ENCODE measurements around the gene DISC1. TPM values are rescaled to one million over a fixed set of nuclear protein-coding genes. Genes with fewer than 3 reads are reported as not detected.

The DISC1 gene
- total and polyA plus RNA-seq, 2 donors (not counting 3 experiments of a cell fraction or from before 2014, with no cell fraction given), result 3.3 to 14.7 TPM

DNA sequence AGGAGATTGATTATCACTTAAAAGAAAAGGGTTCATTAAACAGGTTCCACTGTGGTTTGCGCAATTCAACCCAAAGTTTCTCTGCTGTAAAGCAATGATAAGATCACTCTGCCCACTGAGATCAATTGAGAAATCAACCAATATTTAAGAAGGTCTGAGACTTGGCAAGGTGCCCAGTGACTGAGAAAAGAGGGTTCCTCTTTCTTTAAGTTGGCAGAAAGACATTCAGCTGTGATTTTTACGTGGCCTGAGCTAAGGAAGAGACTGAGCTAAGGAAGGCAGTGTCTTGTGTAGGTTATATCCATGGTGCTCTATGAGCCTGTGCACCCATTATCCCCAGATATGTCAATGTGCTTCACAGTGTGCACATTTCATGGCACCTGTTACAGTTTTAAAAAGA, 344.1 kb downstream of the DISC1 start:
- CTCF ChIA-PET, result interaction anchor here (1.1 to 2.5 kb wide), 6 partner anchors 12 to 104 kb away, joined by 3 to 14 read pairs (median 4); no protein-coding TSS in a partner anchor

DNA sequence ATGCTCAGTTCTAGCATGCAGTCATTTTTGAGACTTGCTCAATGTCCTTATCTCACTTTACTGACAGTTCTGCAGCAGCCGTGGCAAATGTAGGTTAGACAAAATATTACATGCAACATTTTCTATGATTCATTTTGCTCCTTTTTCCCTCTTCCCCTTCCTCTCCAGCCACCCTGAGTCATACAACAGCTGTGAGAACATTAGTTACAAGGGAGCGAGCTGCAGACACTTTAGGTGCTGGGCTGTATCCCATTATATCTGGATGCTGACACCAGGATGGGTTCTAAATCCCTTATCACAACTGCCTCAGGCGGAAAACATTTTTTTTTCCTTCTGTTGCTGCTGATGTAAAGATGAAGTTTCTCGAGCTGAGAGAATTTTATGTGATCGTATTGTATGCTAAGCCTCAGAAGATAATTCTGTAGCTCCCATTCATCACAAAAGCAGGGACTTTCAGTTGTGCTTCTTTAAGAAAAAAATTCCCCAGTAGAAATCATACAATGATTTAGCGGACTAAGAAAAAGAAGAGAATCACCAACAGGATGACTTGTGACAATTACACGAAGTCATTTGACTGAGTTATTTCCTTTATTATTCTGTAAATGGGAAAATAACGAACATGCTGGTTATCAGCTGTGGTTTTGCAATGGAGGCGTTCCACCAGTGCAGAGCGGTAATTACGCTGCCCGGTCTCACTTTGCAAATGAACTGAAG, 345.0 kb downstream of the DISC1 start:
- Histone ChIP-seq H3K9ac (replicated peaks; ENCODE audit: extremely low read depth, insufficient read depth, low read length) (peak overlapping the region; percentile 37), H3K9me1 (replicated peaks; ENCODE audit: control insufficient read depth, extremely low read depth, insufficient read depth, low read length) (no peaks in the 10 kb centered on the region), H2AFZ (ENCODE audit: low read depth, low read length) (no peak overlapping the region), H3K9me3 (replicated peaks; ENCODE audit: control insufficient read depth, insufficient read depth, low read length) (no peaks in the 10 kb centered on the region), H3K27me3 (ENCODE audit: control insufficient read depth in 2 of 2, insufficient read depth in 2 of 2, low read length in 2 of 2) (no peaks in the 10 kb centered on the region), H3K79me2 (ENCODE audit: control insufficient read depth, insufficient read depth, low read length) (no peaks in the 10 kb centered on the region), H3K4me3 (replicated peaks in 1 of 3; ENCODE audit: insufficient read depth in 1 of 3, low read depth in 1 of 3, low read length in 3 of 3) (peak overlapping the region in 1 of 3 experiments; percentile 46), H3K36me3 (ENCODE audit: control insufficient read depth in 2 of 2, extremely low read depth in 1 of 2, insufficient read depth in 2 of 2, low read length in 2 of 2) (no peaks in the 10 kb centered on the region), H3K4me1 (ENCODE audit: control insufficient read depth, extremely low read depth, insufficient read depth, low read length) (peaks cover 17% of the 10 kb centered on the region), H3K27ac (ENCODE audit: insufficient read depth, low read depth, low read length) (peak overlapping the region; percentile 59), H3K4me2 (ENCODE audit: insufficient read depth, low read length) (peak overlapping the region; percentile 66), H4K20me1 (replicated peaks; ENCODE audit: control insufficient read depth, extremely low read depth, insufficient read depth, low read length) (no peaks in the 10 kb centered on the region)
- ChIA-PET CTCF (interaction anchor here (0.9 to 2.5 kb wide), 12 partner anchors 9 to 658 kb away, joined by 3 to 14 read pairs (median 3); partner anchors contain the start of gene SIPA1L2), POLR2A (interaction anchor here (1.6 kb wide), 1 partner anchor 19 kb away, joined by 5 read pairs; no protein-coding TSS in a partner anchor)
- DNase-seq (ENCODE audit: low read depth, low spot score) (peak; percentile 94), FAIRE-seq (peak; percentile 91)
- BruUV-seq (replicated peaks), result no TSS peak
- TF ChIP-seq GATA2 (IDR thresholded peaks at IDR 0.05; ENCODE audit: insufficient read depth, insufficient read length, low read depth, low read length), result peak; percentile 71
- TF ChIP-seq MYC (IDR thresholded peaks at IDR 0.05; ENCODE audit: low read depth, low read length), result no peak
- TF ChIP-seq MAX (IDR thresholded peaks at IDR 0.05; ENCODE audit: insufficient read depth, insufficient read length), result no peak
- TF ChIP-seq EZH2 (IDR thresholded peaks at IDR 0.05; ENCODE audit: borderline replicate concordance, low read depth, low read length, severe bottlenecking), result no peak
- peak; percentile 96 for TF ChIP-seq FOS (IDR thresholded peaks at IDR 0.05; ENCODE audit: borderline replicate concordance, insufficient read depth, low read length)
- TF ChIP-seq JUN (IDR thresholded peaks at IDR 0.05; ENCODE audit: borderline replicate concordance, insufficient read depth, insufficient read length, low read depth), result peak; percentile 86
- TF ChIP-seq POLR2A (IDR thresholded peaks at IDR 0.05; ENCODE audit: low read depth, low read length), result no peak
- TF ChIP-seq POLR2AphosphoS5 (IDR thresholded peaks at IDR 0.05; ENCODE audit: insufficient read depth, low read depth, low read length), result peak; percentile 53
- TF ChIP-seq, protein P1, sequence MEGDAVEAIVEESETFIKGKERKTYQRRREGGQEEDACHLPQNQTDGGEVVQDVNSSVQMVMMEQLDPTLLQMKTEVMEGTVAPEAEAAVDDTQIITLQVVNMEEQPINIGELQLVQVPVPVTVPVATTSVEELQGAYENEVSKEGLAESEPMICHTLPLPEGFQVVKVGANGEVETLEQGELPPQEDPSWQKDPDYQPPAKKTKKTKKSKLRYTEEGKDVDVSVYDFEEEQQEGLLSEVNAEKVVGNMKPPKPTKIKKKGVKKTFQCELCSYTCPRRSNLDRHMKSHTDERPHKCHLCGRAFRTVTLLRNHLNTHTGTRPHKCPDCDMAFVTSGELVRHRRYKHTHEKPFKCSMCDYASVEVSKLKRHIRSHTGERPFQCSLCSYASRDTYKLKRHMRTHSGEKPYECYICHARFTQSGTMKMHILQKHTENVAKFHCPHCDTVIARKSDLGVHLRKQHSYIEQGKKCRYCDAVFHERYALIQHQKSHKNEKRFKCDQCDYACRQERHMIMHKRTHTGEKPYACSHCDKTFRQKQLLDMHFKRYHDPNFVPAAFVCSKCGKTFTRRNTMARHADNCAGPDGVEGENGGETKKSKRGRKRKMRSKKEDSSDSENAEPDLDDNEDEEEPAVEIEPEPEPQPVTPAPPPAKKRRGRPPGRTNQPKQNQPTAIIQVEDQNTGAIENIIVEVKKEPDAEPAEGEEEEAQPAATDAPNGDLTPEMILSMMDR (IDR thresholded peaks at IDR 0.05; ENCODE audit: extremely low read depth in 1 of 2, insufficient read depth in 1 of 2, low read depth in 1 of 2, low read length in 2 of 2), result no peak
- intact Hi-C loops (cut with micrococcal nuclease) (loop anchor here (1.0 to 5.0 kb wide), 6 partner anchors 19 to 659 kb away; partner anchors contain the start of gene SIPA1L2), dilution Hi-C loops (cut with MboI; ENCODE audit: extremely low pct_ligation_motif_present, low sequenced_read_pairs) (no loop called here)

More for the DNA sequence above, 344.1 kb downstream of the DISC1 start:
- BruUV-seq (replicated peaks), result no TSS peak
- H3K27me3 ChIP-seq (ENCODE audit: control insufficient read depth in 2 of 2, insufficient read depth in 2 of 2, low read length in 2 of 2), result no peaks in the 10 kb centered on the region
- peaks cover 17% of the 10 kb centered on the region for H3K4me1 ChIP-seq (ENCODE audit: control insufficient read depth, extremely low read depth, insufficient read depth, low read length)
- no peaks in the 10 kb centered on the region for H4K20me1 ChIP-seq (replicated peaks; ENCODE audit: control insufficient read depth, extremely low read depth, insufficient read depth, low read length)
- no peaks in the 10 kb centered on the region for H3K79me2 ChIP-seq (ENCODE audit: control insufficient read depth, insufficient read depth, low read length)
- TF ChIP-seq POLR2AphosphoS5 (IDR thresholded peaks at IDR 0.05; ENCODE audit: insufficient read depth, low read depth, low read length), result no peak
- DNase-seq (ENCODE audit: low read depth, low spot score) (no peak), FAIRE-seq (no peak)
- no peak overlapping the region for H2AFZ ChIP-seq (ENCODE audit: low read depth, low read length)
- POLR2A ChIA-PET, result interaction anchor here (1.6 kb wide), 1 partner anchor 20 kb away, joined by 5 read pairs; no protein-coding TSS in a partner anchor
- dilution Hi-C loops (cut with MboI; ENCODE audit: extremely low pct_ligation_motif_present, low sequenced_read_pairs), result no loop called here
- H3K4me2 ChIP-seq (ENCODE audit: insufficient read depth, low read length), result no peak overlapping the region
- H3K9me3 ChIP-seq (replicated peaks; ENCODE audit: control insufficient read depth, insufficient read depth, low read length), result no peaks in the 10 kb centered on the region
- no peak overlapping the region for H3K9ac ChIP-seq (replicated peaks; ENCODE audit: extremely low read depth, insufficient read depth, low read length)
- no peak overlapping the region for H3K27ac ChIP-seq (ENCODE audit: insufficient read depth, low read depth, low read length)
- intact Hi-C loops (cut with micrococcal nuclease), result loop anchor here (1.0 to 5.0 kb wide), 6 partner anchors 20 to 660 kb away; partner anchors contain the start of gene SIPA1L2
- no peaks in the 10 kb centered on the region for H3K9me1 ChIP-seq (replicated peaks; ENCODE audit: control insufficient read depth, extremely low read depth, insufficient read depth, low read length)
- no peak overlapping the region for H3K4me3 ChIP-seq (replicated peaks in 1 of 3; ENCODE audit: insufficient read depth in 1 of 3, low read depth in 1 of 3, low read length in 3 of 3)
- H3K36me3 ChIP-seq (ENCODE audit: control insufficient read depth in 2 of 2, extremely low read depth in 1 of 2, insufficient read depth in 2 of 2, low read length in 2 of 2), result no peaks in the 10 kb centered on the region
